ENCODE measurements around the gene AGPAT1.

GRCh38 chr6:32126880-32127279 lies 49.0 kb downstream of the AGPAT1 start:
- TF ChIP-seq POLR2A (IDR thresholded peaks at IDR 0.05; ENCODE audit: low read depth, low read length) (no peak), POLR2AphosphoS5 (IDR thresholded peaks at IDR 0.05; ENCODE audit: low read depth, low read length) (no peak), TAF1 (IDR thresholded peaks at IDR 0.05; ENCODE audit: borderline replicate concordance, low read depth, low read length) (no peak)

Measured in GM12892 (cell line).